Peyer's patch (tissue), 4 donors: ENCODE measurements around the gene MAP3K19. TPM values are rescaled to one million over a fixed set of nuclear protein-coding genes. Genes with fewer than 3 reads are reported as not detected.
"Not testable (repeated sequence)": the region's sequence is repeated elsewhere in the genome, so short reads cannot be mapped to it uniquely, and the experiment has no call there.

Source experiments
- DNase-seq, 3 donors: peaks; one replicate each; pipeline ENCODE4 v3.0.0-alpha.2; 2017 to 2019
- H3K27ac ChIP-seq, 4 donors: fragments of 200-600 bp; sonication (generic); one replicate each; pipeline ENCODE4 v1.5.1; 2016 to 2019
- H3K27me3 ChIP-seq, 2 donors: fragments of 200-600 bp; sonication (generic); one replicate each; pipeline ENCODE4 v1.5.1; 2019
- H3K36me3 ChIP-seq, 3 donors: fragments of 200-600 bp; sonication (generic); one replicate each; pipeline ENCODE4 v1.5.1; 2016 to 2019
- H3K4me1 ChIP-seq, 4 donors: fragments of 200-600 bp; sonication (generic); one replicate each; pipeline ENCODE4 v1.5.1; 2016 to 2019
- H3K4me3 ChIP-seq, 4 donors: fragments of 200-600 bp; sonication (generic); 1 replicate in 3 of 4; 2 replicates in 1 of 4; pipeline ENCODE4 v1.5.1; 2016 to 2019; ENCODE audit warnings: mild to moderate bottlenecking in 1 of 4
- H3K9me3 ChIP-seq, 4 donors: fragments of 200-600 bp; sonication (generic); one replicate each; pipeline ENCODE4 v1.5.1; 2016 to 2019; ENCODE audit warnings: mild to moderate bottlenecking in 1 of 4
- POLR2A ChIP-seq, 2 donors: fragments of 450-650 bp; IDR thresholded peaks; one replicate each; pipeline ENCODE4 v1.5.1; 2017; ENCODE audit warnings: antibody characterized with exemption in 2 of 2, mild to moderate bottlenecking in 2 of 2, moderate library complexity in 2 of 2
- total RNA-seq, 4 donors: library from RNA; depleted of rRNA; stranded (reverse); fragments of >200 nt; gene quantifications; one replicate each; pipeline ENCODE4 v1.1.0, GENCODE V29; 2016
- TF ChIP-seq, protein P1 (sequence below), 6 experiments: fragments of 450-650 bp in 4 of 6; fragments of 200-600 bp in 2 of 6; sonication (generic) in 1 of 6; IDR thresholded peaks; one replicate each; pipeline ENCODE4 v1.5.1; 2017 to 2019; ENCODE audit warnings: antibody characterized with exemption in 6 of 6, mild to moderate bottlenecking in 3 of 6, moderate library complexity in 1 of 6

Gene MAP3K19
- total RNA-seq, 4 donors from 2014 or later = not detected

DNA sequence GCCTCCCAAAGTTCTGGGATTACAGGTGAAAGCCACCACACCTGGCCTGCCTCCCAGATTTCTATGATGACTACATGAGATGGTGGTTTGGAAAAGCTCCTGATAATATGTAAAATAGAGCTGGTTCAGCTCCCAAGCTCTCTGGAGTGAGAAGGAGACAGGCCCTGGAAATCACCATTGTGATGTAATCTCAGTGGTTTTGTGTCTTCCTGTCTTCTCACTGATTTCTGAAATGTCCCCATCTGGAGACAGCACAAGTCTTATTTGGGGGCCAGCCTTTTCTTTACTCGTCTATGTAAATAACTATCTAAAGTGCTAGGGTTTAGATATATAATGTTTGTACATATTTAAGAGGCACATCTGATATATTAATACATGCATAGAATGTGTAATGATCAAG, 64.6 kb downstream of the MAP3K19 start:
- DNase-seq = no peak
- Histone ChIP-seq H3K4me1 (no peaks in the 10 kb centered on the region), H3K4me3 (no peak overlapping the region), H3K36me3 (no peaks in the 10 kb centered on the region), H3K27ac (no peak overlapping the region), H3K9me3 (no peaks in the 10 kb centered on the region), H3K27me3 (no peaks in the 10 kb centered on the region)
- TF ChIP-seq, protein P1, sequence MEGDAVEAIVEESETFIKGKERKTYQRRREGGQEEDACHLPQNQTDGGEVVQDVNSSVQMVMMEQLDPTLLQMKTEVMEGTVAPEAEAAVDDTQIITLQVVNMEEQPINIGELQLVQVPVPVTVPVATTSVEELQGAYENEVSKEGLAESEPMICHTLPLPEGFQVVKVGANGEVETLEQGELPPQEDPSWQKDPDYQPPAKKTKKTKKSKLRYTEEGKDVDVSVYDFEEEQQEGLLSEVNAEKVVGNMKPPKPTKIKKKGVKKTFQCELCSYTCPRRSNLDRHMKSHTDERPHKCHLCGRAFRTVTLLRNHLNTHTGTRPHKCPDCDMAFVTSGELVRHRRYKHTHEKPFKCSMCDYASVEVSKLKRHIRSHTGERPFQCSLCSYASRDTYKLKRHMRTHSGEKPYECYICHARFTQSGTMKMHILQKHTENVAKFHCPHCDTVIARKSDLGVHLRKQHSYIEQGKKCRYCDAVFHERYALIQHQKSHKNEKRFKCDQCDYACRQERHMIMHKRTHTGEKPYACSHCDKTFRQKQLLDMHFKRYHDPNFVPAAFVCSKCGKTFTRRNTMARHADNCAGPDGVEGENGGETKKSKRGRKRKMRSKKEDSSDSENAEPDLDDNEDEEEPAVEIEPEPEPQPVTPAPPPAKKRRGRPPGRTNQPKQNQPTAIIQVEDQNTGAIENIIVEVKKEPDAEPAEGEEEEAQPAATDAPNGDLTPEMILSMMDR (IDR thresholded peaks at IDR 0.05) = no peak
- no peak for TF ChIP-seq POLR2A (IDR thresholded peaks at IDR 0.05)

DNA sequence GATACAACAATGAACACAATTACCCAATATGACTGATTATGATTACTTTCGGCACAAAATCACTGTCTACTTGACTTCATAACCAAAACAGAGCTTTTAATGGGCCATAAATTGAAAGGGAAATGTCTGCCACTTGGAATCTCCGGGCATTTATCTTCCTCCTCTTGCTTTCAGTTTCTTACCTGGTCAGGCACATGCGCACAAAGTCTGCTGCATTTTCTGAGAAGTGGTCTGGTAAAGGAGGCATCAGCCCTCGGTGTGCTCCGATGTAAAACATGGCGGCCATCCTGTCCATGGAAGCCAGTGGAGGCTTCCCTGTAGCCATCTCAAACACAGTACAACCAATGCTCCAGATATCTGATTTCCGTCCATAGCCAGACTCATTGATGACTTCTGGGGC, 66.6 kb downstream of the MAP3K19 start:
- Histone ChIP-seq H3K9me3 (no peaks in the 10 kb centered on the region), H3K4me1 (no peaks in the 10 kb centered on the region), H3K4me3 (no peak overlapping the region), H3K36me3 (no peaks in the 10 kb centered on the region), H3K27ac (no peak overlapping the region), H3K27me3 (no peaks in the 10 kb centered on the region)
- DNase-seq = no peak
- TF ChIP-seq POLR2A (IDR thresholded peaks at IDR 0.05) = no peak
- TF ChIP-seq, protein P1 (IDR thresholded peaks at IDR 0.05) = no peak

DNA sequence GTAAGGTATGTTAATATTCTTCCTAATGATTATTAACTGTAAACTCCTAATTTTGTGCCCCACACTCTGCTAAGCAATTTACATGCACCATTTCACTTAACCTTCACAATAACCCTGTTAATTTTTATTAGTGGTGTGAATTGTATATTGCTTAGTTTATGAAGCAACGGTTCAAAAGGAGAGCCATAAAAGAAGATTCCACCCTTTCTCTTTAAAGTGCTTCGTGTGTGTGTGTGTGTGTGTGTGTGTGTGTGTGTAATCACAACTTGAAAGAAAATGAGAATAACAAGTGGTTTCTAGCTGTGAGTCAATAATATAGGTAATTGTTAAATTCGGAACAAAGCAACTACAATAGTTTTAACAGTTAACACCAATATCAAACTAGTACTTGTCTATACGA, 68.0 kb downstream of the MAP3K19 start:
- TF ChIP-seq POLR2A (IDR thresholded peaks at IDR 0.05) = no peak
- TF ChIP-seq, protein P1 (IDR thresholded peaks at IDR 0.05) = no peak
- H3K27ac ChIP-seq = no peak overlapping the region
- no peaks in the 10 kb centered on the region for H3K27me3 ChIP-seq
- H3K9me3 ChIP-seq = peaks cover 0 to under 1% (median 0%) of the 10 kb centered on the region in 4 donors
- H3K4me1 ChIP-seq = no peaks in the 10 kb centered on the region
- DNase-seq = no peak
- no peak overlapping the region for H3K4me3 ChIP-seq
- H3K36me3 ChIP-seq = no peaks in the 10 kb centered on the region

DNA sequence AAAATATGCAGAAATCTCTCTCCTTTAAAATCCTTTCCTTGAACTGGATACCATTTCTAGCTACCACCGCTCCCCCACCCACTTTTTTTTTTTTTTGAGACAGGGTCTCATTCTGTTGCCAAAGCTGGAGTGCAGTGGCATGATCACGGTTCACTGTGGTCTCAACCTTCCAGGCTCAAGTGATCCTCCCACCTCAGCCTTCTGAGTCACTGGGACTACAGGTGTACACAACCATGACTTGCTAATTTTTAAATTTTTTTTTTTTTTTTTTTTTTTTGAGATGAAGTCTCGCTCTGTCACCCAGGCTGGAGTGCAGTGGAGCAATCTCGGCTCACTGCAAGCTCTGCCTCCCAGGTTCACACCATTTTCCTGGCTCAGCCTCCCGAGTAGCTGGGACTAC, 70.1 kb downstream of the MAP3K19 start:
- not testable (repeated sequence) for DNase-seq, H3K36me3 ChIP-seq, H3K27ac ChIP-seq

DNA sequence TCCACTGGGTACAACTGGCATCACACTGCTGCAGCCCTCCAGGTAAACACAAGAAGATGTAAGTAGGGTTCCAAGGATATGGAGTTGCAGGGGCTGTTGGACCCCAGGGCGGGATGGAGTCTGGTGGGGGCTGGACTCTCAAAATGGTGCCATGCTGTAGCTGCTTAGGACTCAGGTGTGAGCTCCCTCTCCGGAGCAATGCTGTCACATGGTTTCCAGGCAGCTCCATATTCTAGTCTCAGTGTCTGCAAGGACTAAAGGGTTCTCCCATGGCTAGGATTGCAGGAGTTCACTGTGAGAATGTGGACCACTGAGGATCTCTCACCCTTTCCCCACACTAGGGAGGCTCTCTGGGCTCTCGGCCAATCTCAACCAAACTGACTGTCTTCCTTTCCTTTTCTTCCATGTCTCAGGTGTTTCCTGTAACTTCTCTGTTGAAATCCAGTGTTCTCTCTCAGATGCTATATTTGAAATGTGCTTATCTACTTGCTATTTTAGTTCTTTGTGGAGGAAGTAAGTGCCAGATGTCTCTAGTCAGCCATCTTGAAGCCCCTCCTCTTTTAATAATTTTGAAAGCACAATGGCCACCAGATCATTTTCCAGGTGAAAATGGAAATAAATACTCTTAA, 71.1 kb downstream of the MAP3K19 start:
- no peaks in the 10 kb centered on the region for H3K4me1 ChIP-seq
- no peak overlapping the region for H3K27ac ChIP-seq
- DNase-seq = no peak
- no peak overlapping the region for H3K4me3 ChIP-seq
- TF ChIP-seq, protein P1 (IDR thresholded peaks at IDR 0.05) = no peak
- H3K27me3 ChIP-seq = no peaks in the 10 kb centered on the region
- H3K36me3 ChIP-seq = no peaks in the 10 kb centered on the region
- H3K9me3 ChIP-seq = peaks cover 0 to 5% (median 0%) of the 10 kb centered on the region in 4 donors

More for the DNA sequence above, 70.1 kb downstream of the MAP3K19 start:
- not testable (repeated sequence) for H3K4me3 ChIP-seq, H3K4me1 ChIP-seq, H3K9me3 ChIP-seq, H3K27me3 ChIP-seq

DNA sequence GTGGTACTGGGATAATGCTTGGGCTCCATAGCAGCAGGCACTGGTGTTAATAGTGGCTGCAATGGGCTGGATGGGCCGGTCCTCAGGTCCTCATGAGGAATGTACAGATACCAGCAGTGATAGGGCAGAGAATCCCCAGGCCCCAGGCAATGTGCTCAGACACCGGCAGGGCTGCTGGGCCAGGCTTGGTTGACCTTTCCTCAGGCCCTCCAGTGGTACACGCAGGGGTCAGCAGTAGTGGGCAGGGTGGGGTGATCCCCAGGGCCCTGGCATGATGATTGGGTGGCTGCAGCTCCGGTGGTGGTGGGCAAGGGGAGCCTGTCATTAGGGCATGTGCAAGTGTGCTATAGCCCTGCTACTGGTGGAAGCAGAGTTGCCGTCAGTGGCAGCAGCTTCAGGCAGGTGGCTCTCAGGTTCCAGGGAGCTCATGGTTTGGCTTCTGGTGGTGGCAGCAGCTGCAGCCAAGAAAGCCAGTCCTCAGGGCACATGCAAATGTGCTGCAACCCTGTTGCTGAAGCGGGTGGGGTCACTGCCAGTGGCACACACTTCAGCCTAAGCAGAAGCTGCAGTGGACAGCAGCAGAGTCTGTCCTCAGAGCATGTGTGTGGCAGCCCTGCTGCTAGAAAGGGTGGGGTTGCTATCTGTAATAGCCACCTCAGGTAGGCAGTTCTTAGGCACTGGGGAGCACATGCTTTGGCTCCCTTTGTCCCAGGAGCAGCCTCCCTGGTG, 71.8 kb downstream of the MAP3K19 start:
- Histone ChIP-seq H3K27ac (no peak overlapping the region), H3K4me3 (no peak overlapping the region), H3K9me3 (peaks cover 0 to 5% (median 0%) of the 10 kb centered on the region in 4 donors), H3K27me3 (no peaks in the 10 kb centered on the region), H3K36me3 (no peaks in the 10 kb centered on the region), H3K4me1 (no peaks in the 10 kb centered on the region)
- no peak for TF ChIP-seq POLR2A (IDR thresholded peaks at IDR 0.05)
- TF ChIP-seq, protein P1 (IDR thresholded peaks at IDR 0.05) = no peak
- DNase-seq = no peak
